ENCODE results near the gene LRMDA.

DNA sequence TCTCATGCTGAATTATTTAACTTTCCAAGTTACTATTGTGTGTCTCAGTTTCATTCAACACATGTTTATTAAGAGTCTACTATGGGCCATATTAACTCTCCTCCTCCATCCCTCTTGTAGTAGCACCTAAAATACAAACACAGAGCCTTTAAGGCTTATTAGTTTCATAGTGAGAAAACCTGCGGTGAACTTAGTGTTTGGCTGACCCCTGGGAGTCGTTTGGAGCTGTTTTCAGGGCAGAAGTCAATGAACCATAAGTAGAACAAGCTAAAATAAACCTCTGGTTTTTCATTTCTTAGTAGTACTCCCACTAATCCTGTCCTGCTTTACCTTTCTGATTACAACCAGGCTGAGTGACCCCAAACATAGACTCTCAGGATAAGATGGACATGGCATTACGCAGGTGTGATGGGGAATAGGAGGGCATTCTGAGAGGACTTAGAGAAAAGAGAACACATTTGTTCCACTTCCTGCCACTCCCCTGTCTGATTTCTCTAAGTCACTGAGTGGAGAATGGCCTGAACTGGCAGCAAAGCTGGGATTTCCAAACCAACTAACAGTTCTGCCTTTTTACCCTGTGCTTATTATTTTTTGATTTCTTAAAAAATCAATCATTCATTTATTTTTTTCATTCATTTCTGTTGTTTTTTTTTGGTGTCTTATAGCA is 74.5 kb downstream of the LRMDA start:
- TF ChIP-seq POLR2A (IDR thresholded peaks at IDR 0.05; ENCODE audit: borderline replicate concordance, extremely low read depth, insufficient read depth, insufficient read length) = no peak
- TF ChIP-seq, protein P1, sequence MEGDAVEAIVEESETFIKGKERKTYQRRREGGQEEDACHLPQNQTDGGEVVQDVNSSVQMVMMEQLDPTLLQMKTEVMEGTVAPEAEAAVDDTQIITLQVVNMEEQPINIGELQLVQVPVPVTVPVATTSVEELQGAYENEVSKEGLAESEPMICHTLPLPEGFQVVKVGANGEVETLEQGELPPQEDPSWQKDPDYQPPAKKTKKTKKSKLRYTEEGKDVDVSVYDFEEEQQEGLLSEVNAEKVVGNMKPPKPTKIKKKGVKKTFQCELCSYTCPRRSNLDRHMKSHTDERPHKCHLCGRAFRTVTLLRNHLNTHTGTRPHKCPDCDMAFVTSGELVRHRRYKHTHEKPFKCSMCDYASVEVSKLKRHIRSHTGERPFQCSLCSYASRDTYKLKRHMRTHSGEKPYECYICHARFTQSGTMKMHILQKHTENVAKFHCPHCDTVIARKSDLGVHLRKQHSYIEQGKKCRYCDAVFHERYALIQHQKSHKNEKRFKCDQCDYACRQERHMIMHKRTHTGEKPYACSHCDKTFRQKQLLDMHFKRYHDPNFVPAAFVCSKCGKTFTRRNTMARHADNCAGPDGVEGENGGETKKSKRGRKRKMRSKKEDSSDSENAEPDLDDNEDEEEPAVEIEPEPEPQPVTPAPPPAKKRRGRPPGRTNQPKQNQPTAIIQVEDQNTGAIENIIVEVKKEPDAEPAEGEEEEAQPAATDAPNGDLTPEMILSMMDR (IDR thresholded peaks at IDR 0.05 in 2 of 3, conservative IDR thresholded peaks at IDR 0.05 in 1 of 3; ENCODE audit: borderline replicate concordance in 1 of 3, insufficient read depth in 1 of 3, low read depth in 2 of 3, low read length in 2 of 3) = no peak
- no peak for TF ChIP-seq JUND (IDR thresholded peaks at IDR 0.05)
- TF ChIP-seq POLR2AphosphoS5 (IDR thresholded peaks at IDR 0.05; ENCODE audit: low read depth, low read length) = no peak
- TF ChIP-seq EZH2 (IDR thresholded peaks at IDR 0.05) = no peak
- TF ChIP-seq SP1 (IDR thresholded peaks at IDR 0.05; ENCODE audit: low read depth) = no peak

All from HCT116 (cell line).